Hepatocyte (in vitro differentiated cells): ENCODE results near the gene DLGAP3. TPM values are rescaled to one million over a fixed set of nuclear protein-coding genes. Genes with fewer than 3 reads are reported as not detected.
A peak's percentile ranks its signal among the peaks of the same experiment; 100 is the strongest.

ENCODE experiments used
- DNase-seq: peaks from one replicate; pipeline ENCODE4 v3.0.0-alpha.2; 2016; ENCODE audit warnings: low spot score
- H2AFZ ChIP-seq: fragments of 200-600 bp; sonication (generic); 2 replicates; pipeline ENCODE4 v1.6.0; 2016; ENCODE audit warnings: antibody characterized with exemption, mild to moderate bottlenecking
- H3K27ac ChIP-seq: fragments of 200-600 bp; sonication (generic); 2 replicates; pipeline ENCODE4 v1.5.1; 2016; ENCODE audit warnings: mild to moderate bottlenecking
- H3K27me3 ChIP-seq: fragments of 200-600 bp; sonication (generic); 2 replicates; pipeline ENCODE4 v1.6.1; 2016
- H3K36me3 ChIP-seq: fragments of 200-600 bp; sonication (generic); replicated peaks from 2 replicates; pipeline ENCODE4 v1.5.1; 2016; ENCODE audit warnings: low read depth; ENCODE audit not compliant: insufficient read depth
- H3K4me1 ChIP-seq: fragments of 200-600 bp; sonication (generic); 2 replicates; pipeline ENCODE4 v1.5.1; 2016; ENCODE audit warnings: mild to moderate bottlenecking, moderate library complexity; ENCODE audit not compliant: insufficient read depth
- H3K4me2 ChIP-seq: fragments of 200-600 bp; sonication (generic); 2 replicates; pipeline ENCODE4 v1.6.0; 2016
- H3K4me3 ChIP-seq: fragments of 200-600 bp; sonication (generic); 2 replicates; pipeline ENCODE4 v1.5.1; 2016; ENCODE audit warnings: mild to moderate bottlenecking
- H3K79me2 ChIP-seq: fragments of 200-600 bp; sonication (generic); 2 replicates; pipeline ENCODE4 v1.6.0; 2017; ENCODE audit warnings: mild to moderate bottlenecking
- H3K9me2 ChIP-seq: fragments of 200-600 bp; sonication (generic); replicated peaks from 2 replicates; pipeline ENCODE4 v1.6.0; 2017; ENCODE audit warnings: mild to moderate bottlenecking; ENCODE audit not compliant: insufficient read depth
- H3K9me3 ChIP-seq: fragments of 200-600 bp; sonication (generic); 2 replicates; pipeline ENCODE4 v1.5.1; 2016; ENCODE audit warnings: low read depth, mild to moderate bottlenecking
- H4K20me1 ChIP-seq: fragments of 200-600 bp; sonication (generic); 2 replicates; pipeline ENCODE4 v1.6.0; 2016; ENCODE audit warnings: mild to moderate bottlenecking; ENCODE audit not compliant: insufficient read depth, poor library complexity, severe bottlenecking
- EZH2 ChIP-seq: fragments of 200-600 bp; sonication (generic); IDR thresholded peaks from 2 replicates; pipeline ENCODE4 v1.6.1; 2016; ENCODE audit warnings: antibody characterized with exemption, mild to moderate bottlenecking, borderline replicate concordance
- EZH2phosphoT487 ChIP-seq: fragments of 200-600 bp; sonication (generic); IDR thresholded peaks from one replicate; pipeline ENCODE4 v1.6.1; 2018; ENCODE audit warnings: antibody characterized with exemption, mild to moderate bottlenecking, low read depth, moderate library complexity; ENCODE audit not compliant: unreplicated experiment, severe bottlenecking
- WGBS: methylation state at CpG from one replicate; pipeline ENCODE4 v1.1.6; 2016; ENCODE audit warnings: low lambda C conversion rate; ENCODE audit errors: missing lambda C conversion rate; 5-methylcytosine and 5-hydroxymethylcytosine counted together
- polyA plus RNA-seq: library from polyadenylated mRNA; unstranded; fragments of >200 nt; fragmentation: Nextera tagmentation; extraction: Ambion mirVana; gene quantifications from 2 replicates; pipeline ENCODE4 v1.2.1, GENCODE V29; 2016
- total RNA-seq: library from RNA; depleted of rRNA; stranded (reverse); fragments of >200 nt; gene quantifications from 2 replicates; pipeline ENCODE4 v1.2.3, GENCODE V29; 2014
- TF ChIP-seq, protein P1 (sequence below): fragments of 200-600 bp; sonication (generic); IDR thresholded peaks from 2 replicates; pipeline ENCODE4 v1.5.1; 2016; ENCODE audit warnings: antibody characterized with exemption, mild to moderate bottlenecking; ENCODE audit not compliant: poor library complexity

DLGAP3 gene
- total and polyA plus RNA-seq, 2 experiments from 2014 or later: 0.33 to 1.0 TPM

GRCh38 chr1:34898330-34898761, 31.1 kb downstream of the DLGAP3 start:
- Histone ChIP-seq H3K4me3 (no peak overlapping the region), H3K4me1 (no peaks in the 10 kb centered on the region), H3K9me3 (no peaks in the 10 kb centered on the region), H3K4me2 (no peak overlapping the region), H3K79me2 (no peaks in the 10 kb centered on the region), H3K9me2 (no peaks in the 10 kb centered on the region), H3K27ac (no peak overlapping the region), H2AFZ (no peak overlapping the region), H3K36me3 (no peaks in the 10 kb centered on the region), H4K20me1 (no peaks in the 10 kb centered on the region), H3K27me3 (peaks cover 3% of the 10 kb centered on the region)
- WGBS: 42% methylated on average over 2 of the region's 2 CpGs
- TF ChIP-seq EZH2phosphoT487: no peak
- no peak for DNase-seq

DNA sequence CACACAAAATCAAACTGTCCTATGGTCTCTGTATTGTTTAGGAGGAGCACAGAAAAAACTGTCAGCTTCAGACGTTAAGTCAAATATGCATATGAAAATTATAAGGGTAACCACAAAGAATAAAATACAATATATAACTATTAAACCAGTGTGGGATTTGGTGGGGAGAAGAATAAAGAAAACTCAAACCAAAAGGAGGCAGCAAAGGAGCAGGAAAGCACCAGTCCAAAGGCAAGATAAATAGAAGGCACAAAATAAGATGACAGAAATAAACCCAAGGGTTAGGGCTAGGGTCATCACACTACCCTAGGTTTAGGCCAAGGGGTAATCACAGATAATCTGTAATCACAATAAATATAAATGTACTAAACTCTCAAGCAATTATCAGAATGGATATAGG, 32.8 kb downstream of the DLGAP3 start:
- TF ChIP-seq, protein P1, sequence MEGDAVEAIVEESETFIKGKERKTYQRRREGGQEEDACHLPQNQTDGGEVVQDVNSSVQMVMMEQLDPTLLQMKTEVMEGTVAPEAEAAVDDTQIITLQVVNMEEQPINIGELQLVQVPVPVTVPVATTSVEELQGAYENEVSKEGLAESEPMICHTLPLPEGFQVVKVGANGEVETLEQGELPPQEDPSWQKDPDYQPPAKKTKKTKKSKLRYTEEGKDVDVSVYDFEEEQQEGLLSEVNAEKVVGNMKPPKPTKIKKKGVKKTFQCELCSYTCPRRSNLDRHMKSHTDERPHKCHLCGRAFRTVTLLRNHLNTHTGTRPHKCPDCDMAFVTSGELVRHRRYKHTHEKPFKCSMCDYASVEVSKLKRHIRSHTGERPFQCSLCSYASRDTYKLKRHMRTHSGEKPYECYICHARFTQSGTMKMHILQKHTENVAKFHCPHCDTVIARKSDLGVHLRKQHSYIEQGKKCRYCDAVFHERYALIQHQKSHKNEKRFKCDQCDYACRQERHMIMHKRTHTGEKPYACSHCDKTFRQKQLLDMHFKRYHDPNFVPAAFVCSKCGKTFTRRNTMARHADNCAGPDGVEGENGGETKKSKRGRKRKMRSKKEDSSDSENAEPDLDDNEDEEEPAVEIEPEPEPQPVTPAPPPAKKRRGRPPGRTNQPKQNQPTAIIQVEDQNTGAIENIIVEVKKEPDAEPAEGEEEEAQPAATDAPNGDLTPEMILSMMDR: peak; percentile 11
- TF ChIP-seq EZH2: no peak
- no peak overlapping the region for H3K4me2 ChIP-seq
- H3K9me3 ChIP-seq: no peaks in the 10 kb centered on the region
- no peak overlapping the region for H3K4me3 ChIP-seq
- no peaks in the 10 kb centered on the region for H3K79me2 ChIP-seq
- no peaks in the 10 kb centered on the region for H3K9me2 ChIP-seq
- H3K27ac ChIP-seq: no peak overlapping the region
- no peak for DNase-seq
- no peak overlapping the region for H2AFZ ChIP-seq
- H3K27me3 ChIP-seq: peaks cover 3% of the 10 kb centered on the region
- 80% methylated on average over 1 of the region's 1 CpG for WGBS
- H4K20me1 ChIP-seq: no peaks in the 10 kb centered on the region
- no peaks in the 10 kb centered on the region for H3K36me3 ChIP-seq
- no peaks in the 10 kb centered on the region for H3K4me1 ChIP-seq

DNA sequence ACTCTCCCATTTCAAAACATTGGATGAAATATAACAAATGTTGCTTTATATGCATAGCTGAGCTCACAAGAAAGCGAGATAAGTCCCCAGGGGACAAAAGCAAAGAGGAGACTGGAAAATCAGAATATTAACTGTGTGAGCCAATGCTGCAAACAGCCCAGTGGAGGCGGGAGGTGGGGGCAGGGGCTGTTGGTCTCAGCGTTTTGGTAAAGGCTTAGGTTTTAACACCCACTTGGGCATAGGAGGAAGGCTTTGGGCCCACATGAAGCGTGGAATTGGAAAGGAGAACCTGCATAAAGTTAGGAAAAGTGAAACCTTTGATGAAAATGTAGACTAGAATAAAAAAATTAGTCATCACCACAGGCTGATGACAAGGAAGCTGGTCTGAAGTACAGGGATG, 39.7 kb downstream of the DLGAP3 start:
- Histone ChIP-seq H3K79me2 (no peaks in the 10 kb centered on the region), H3K4me2 (no peak overlapping the region), H3K4me1 (no peaks in the 10 kb centered on the region), H3K27ac (no peak overlapping the region), H4K20me1 (no peaks in the 10 kb centered on the region), H3K9me3 (no peaks in the 10 kb centered on the region), H3K27me3 (peaks cover 20% of the 10 kb centered on the region), H2AFZ (no peak overlapping the region), H3K9me2 (no peaks in the 10 kb centered on the region), H3K4me3 (no peak overlapping the region), H3K36me3 (no peaks in the 10 kb centered on the region)
- DNase-seq: no peak
- WGBS: 69% methylated on average over 4 of the region's 4 CpGs
- TF ChIP-seq, protein P1: no peak
- TF ChIP-seq EZH2 (no peak), EZH2phosphoT487 (no peak)

DNA sequence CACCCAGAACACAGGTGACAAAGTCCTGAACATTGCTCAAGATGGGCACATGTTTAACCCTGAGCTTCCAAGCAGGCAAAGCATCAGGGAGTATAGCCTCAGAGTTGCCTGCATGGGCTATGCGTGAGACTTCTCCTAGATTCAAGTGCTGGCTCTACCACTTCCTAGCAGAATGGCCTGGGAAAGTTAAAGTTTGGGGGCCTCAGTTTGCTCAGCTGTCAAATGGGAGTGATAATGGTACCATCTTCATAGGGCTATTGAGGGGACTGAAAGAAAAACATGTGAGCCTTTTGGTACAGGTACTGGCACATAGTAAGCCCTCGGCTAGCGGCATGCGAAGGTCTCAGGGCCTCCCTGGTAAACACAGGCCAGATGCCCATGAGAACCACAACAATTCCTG, 41.9 kb downstream of the DLGAP3 start:
- Histone ChIP-seq H3K27ac (no peak overlapping the region), H3K79me2 (no peaks in the 10 kb centered on the region), H3K36me3 (no peaks in the 10 kb centered on the region), H3K4me3 (no peak overlapping the region), H4K20me1 (no peaks in the 10 kb centered on the region), H3K9me3 (no peaks in the 10 kb centered on the region), H3K27me3 (peaks cover 42% of the 10 kb centered on the region), H3K9me2 (no peaks in the 10 kb centered on the region), H3K4me2 (no peak overlapping the region), H3K4me1 (no peaks in the 10 kb centered on the region), H2AFZ (no peak overlapping the region)
- no peak for DNase-seq
- TF ChIP-seq, protein P1: no peak
- TF ChIP-seq EZH2phosphoT487 (no peak), EZH2 (no peak)
- WGBS: 95% methylated on average over 4 of the region's 4 CpGs
